Neural crest cell (in vitro differentiated cells): ENCODE results near the gene URB1. TPM values are rescaled to one million over a fixed set of nuclear protein-coding genes. Genes with fewer than 3 reads are reported as not detected.
A peak's percentile ranks its signal among the peaks of the same experiment; 100 is the strongest.

Experiments used
- DNase-seq: peaks from one replicate; pipeline ENCODE4 v3.0.0; 2021; ENCODE audit warnings: low read depth, mixed read lengths, low spot score
- H3K27ac Mint-ChIP-seq: one replicate; pipeline ENCODE4 v1.8.0; 2021; ENCODE audit warnings: mild to moderate bottlenecking, mixed read lengths; ENCODE audit not compliant: unreplicated experiment
- H3K27me3 Mint-ChIP-seq: 2 replicates; pipeline ENCODE4 v1.8.0; 2021; ENCODE audit warnings: low read depth, mild to moderate bottlenecking, mixed read lengths
- H3K36me3 Mint-ChIP-seq: 2 replicates; pipeline ENCODE4 v1.8.0; 2021; ENCODE audit warnings: low read depth, mild to moderate bottlenecking, mixed read lengths
- H3K4me1 Mint-ChIP-seq: 2 replicates; pipeline ENCODE4 v1.8.0; 2021; ENCODE audit warnings: mixed read lengths
- H3K4me3 Mint-ChIP-seq: one replicate; pipeline ENCODE4 v1.8.0; 2021; ENCODE audit warnings: mild to moderate bottlenecking, mixed read lengths
- H3K9me3 Mint-ChIP-seq: 2 replicates; pipeline ENCODE4 v1.8.0; 2021; ENCODE audit warnings: mixed read lengths
- total RNA-seq: library from RNA; stranded (reverse); gene quantifications from 2 replicates; pipeline ENCODE4 v1.2.1, GENCODE V29; 2021
- TF ChIP-seq, protein P1 (sequence below): fragments of 200-600 bp; sonication (generic); conservative IDR thresholded peaks from 2 replicates; pipeline ENCODE4 v1.5.0; 2021; ENCODE audit warnings: antibody characterized with exemption, mild to moderate bottlenecking

URB1 gene
- total RNA-seq, 1 donor from 2014 or later = 23.1 TPM

DNA sequence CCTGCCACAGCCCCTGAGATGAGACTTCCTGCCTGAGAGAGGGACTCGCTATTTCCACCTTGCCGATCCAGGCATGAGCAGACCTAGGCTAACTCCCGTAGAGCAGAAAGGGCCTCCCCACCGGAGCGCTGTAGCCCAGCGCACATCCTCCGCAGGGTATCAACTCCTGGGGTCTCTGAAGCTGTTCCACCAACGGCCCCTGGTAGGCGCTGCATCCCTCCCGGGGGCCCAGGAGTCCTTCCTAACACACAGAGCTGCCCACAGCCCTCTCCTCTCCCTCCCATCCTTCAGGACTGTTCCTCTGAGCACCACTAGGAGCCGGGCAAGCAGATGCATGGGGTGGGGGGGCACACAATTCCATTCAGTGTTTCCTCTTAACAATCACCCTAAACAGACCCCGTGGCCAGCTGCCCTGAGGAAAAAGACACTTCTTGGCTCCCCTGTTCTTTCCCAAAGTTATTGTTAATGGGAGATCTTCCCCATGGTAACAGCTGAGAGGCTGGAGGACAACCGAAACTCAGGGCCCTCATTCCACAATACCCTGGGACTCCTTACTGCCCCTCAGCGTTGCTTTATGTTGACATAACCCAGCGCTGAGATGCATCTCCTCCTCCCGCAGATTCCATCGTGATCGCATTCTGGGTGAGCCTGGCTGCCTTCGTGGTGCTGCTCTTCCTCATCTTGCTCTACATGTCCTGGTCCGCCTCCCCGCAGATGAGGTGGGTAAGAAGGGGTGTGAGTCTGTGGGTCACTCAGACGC is 86.6 kb downstream of the URB1 start:
- Mint-ChIP-seq H3K27me3 (no peaks in the 10 kb centered on the region), H3K9me3 (no peaks in the 10 kb centered on the region), H3K36me3 (peaks cover 7% of the 10 kb centered on the region), H3K4me3 (peak overlapping the region; percentile 15), H3K27ac (peak overlapping the region; percentile 63), H3K4me1 (peaks cover 16% of the 10 kb centered on the region)
- TF ChIP-seq, protein P1, sequence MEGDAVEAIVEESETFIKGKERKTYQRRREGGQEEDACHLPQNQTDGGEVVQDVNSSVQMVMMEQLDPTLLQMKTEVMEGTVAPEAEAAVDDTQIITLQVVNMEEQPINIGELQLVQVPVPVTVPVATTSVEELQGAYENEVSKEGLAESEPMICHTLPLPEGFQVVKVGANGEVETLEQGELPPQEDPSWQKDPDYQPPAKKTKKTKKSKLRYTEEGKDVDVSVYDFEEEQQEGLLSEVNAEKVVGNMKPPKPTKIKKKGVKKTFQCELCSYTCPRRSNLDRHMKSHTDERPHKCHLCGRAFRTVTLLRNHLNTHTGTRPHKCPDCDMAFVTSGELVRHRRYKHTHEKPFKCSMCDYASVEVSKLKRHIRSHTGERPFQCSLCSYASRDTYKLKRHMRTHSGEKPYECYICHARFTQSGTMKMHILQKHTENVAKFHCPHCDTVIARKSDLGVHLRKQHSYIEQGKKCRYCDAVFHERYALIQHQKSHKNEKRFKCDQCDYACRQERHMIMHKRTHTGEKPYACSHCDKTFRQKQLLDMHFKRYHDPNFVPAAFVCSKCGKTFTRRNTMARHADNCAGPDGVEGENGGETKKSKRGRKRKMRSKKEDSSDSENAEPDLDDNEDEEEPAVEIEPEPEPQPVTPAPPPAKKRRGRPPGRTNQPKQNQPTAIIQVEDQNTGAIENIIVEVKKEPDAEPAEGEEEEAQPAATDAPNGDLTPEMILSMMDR = peak; percentile 57
- peak; percentile 50 for DNase-seq

DNA sequence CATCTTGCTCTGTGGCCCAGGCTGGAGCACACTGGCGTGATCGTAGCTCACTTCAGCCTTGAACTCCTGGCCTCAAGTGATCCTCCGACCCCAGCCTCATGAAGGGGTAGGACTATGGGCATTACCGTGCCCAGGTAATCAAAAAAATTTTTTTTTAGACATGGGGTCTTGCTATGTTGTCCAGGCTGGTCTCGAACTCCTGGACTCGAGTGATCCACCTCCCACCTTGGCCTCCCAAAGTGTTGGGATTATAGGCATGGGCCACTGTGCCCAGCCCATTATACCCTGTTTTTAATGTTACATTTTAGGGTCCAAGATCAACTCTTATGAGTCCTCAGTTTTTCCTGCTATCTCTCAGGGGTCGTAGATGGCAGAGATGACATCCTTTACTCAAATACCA is 87.8 kb downstream of the URB1 start:
- TF ChIP-seq, protein P1 = no peak
- Mint-ChIP-seq H3K27ac (no peak overlapping the region), H3K4me3 (no peak overlapping the region), H3K9me3 (no peaks in the 10 kb centered on the region), H3K36me3 (peaks cover 13% of the 10 kb centered on the region), H3K4me1 (peaks cover 12% of the 10 kb centered on the region), H3K27me3 (no peaks in the 10 kb centered on the region)
- DNase-seq = no peak

- H3K27ac Mint-ChIP-seq = peak overlapping the region; percentile 69
- peaks cover 13% of the 10 kb centered on the region for H3K36me3 Mint-ChIP-seq
- TF ChIP-seq, protein P1 = no peak
- no peak for DNase-seq
- no peak overlapping the region for H3K4me3 Mint-ChIP-seq
- H3K9me3 Mint-ChIP-seq = no peaks in the 10 kb centered on the region
- H3K4me1 Mint-ChIP-seq = peaks cover 12% of the 10 kb centered on the region
- no peaks in the 10 kb centered on the region for H3K27me3 Mint-ChIP-seq
Observed at GRCh38 chr21:32303385-32303784, 89.4 kb downstream of the URB1 start.

GRCh38 chr21:32302560-32302959 is 90.3 kb downstream of the URB1 start:
- Mint-ChIP-seq H3K4me1 (peaks cover 12% of the 10 kb centered on the region), H3K4me3 (no peak overlapping the region), H3K27ac (no peak overlapping the region), H3K27me3 (no peaks in the 10 kb centered on the region), H3K36me3 (peaks cover 13% of the 10 kb centered on the region), H3K9me3 (no peaks in the 10 kb centered on the region)
- TF ChIP-seq, protein P1 = no peak
- DNase-seq = no peak

- H3K27me3 Mint-ChIP-seq = no peaks in the 10 kb centered on the region
- peaks cover 10% of the 10 kb centered on the region for H3K4me1 Mint-ChIP-seq
- no peak for DNase-seq
- no peaks in the 10 kb centered on the region for H3K9me3 Mint-ChIP-seq
- peaks cover 11% of the 10 kb centered on the region for H3K36me3 Mint-ChIP-seq
- no peak overlapping the region for H3K4me3 Mint-ChIP-seq
- H3K27ac Mint-ChIP-seq = no peak overlapping the region
- TF ChIP-seq, protein P1 = no peak
Observed at GRCh38 chr21:32301596-32301995, 91.2 kb downstream of the URB1 start.
